Measurements from ENCODE around the gene MAB21L4. TPM values are rescaled to one million over a fixed set of nuclear protein-coding genes. Genes with fewer than 3 reads are reported as not detected.

Gene MAB21L4
- total RNA-seq, 4 donors from 2014 or later = 4.9 to 11.6 (median 9.8) TPM; not detected in 1

GRCh38 chr2:240931319-240931949, 35.5 kb upstream of the MAB21L4 start:
- Histone ChIP-seq H3K27ac (no peak overlapping the region), H3K27me3 (no peaks in the 10 kb centered on the region), H3K4me1 (peaks cover 0 to 4% (median 0%) of the 10 kb centered on the region in 4 donors), H3K9me3 (no peaks in the 10 kb centered on the region), H3K4me3 (no peak overlapping the region), H3K36me3 (no peaks in the 10 kb centered on the region)
- TF ChIP-seq CTCF (IDR thresholded peaks at IDR 0.05) = no peak
- TF ChIP-seq POLR2A (IDR thresholded peaks at IDR 0.05) = no peak
- no peak for TF ChIP-seq EP300 (IDR thresholded peaks at IDR 0.05; ENCODE audit: low read depth)
- TF ChIP-seq POLR2AphosphoS5 (IDR thresholded peaks at IDR 0.05) = no peak
- DNase-seq = peak; percentile 4
- in situ Hi-C loops (cut with MboI; ENCODE audit: low pct_ligation_motif_present in 1 of 4, low pct_unique_long_range_greater_than_20kb in 1 of 4, low sequenced_read_pairs in 3 of 4) (no loop called here), intact Hi-C loops (cut with DNase I; ENCODE audit: low total_unique reads) (no loop called here)
- WGBS, 2 donors (ENCODE audit: low coverage in 1 of 2) = 68% methylated on average over 10 of the region's 11 CpGs; no CpG with 5 or more reads in 1 of the 2 donors

GRCh38 chr2:240930631-240931318, 34.8 kb upstream of the MAB21L4 start:
- peak; percentile 5 for DNase-seq

GRCh38 chr2:240930096-240930630, 34.2 kb upstream of the MAB21L4 start:
- no peak overlapping the region for H3K4me3 ChIP-seq
- in situ Hi-C loops (cut with MboI; ENCODE audit: low pct_ligation_motif_present in 1 of 4, low pct_unique_long_range_greater_than_20kb in 1 of 4, low sequenced_read_pairs in 3 of 4) (no loop called here), intact Hi-C loops (cut with DNase I; ENCODE audit: low total_unique reads) (no loop called here)
- H3K27me3 ChIP-seq = no peaks in the 10 kb centered on the region
- H3K27ac ChIP-seq = no peak overlapping the region
- H3K9me3 ChIP-seq = no peaks in the 10 kb centered on the region
- peak; percentile 2 for DNase-seq
- 85% methylated on average over 6 of the region's 12 CpGs; no CpG with 5 or more reads in 1 of the 2 donors for WGBS, 2 donors (ENCODE audit: low coverage in 1 of 2)
- H3K4me1 ChIP-seq = peaks cover 0 to 4% (median 0%) of the 10 kb centered on the region in 4 donors
- no peaks in the 10 kb centered on the region for H3K36me3 ChIP-seq
- no peak for TF ChIP-seq POLR2A (IDR thresholded peaks at IDR 0.05)
- TF ChIP-seq CTCF (IDR thresholded peaks at IDR 0.05) = no peak
- no peak for TF ChIP-seq POLR2AphosphoS5 (IDR thresholded peaks at IDR 0.05)
- no peak for TF ChIP-seq EP300 (IDR thresholded peaks at IDR 0.05; ENCODE audit: low read depth)

More at GRCh38 chr2:240930631-240931318, 34.8 kb upstream of the MAB21L4 start:
- no peak for TF ChIP-seq POLR2AphosphoS5 (IDR thresholded peaks at IDR 0.05)
- TF ChIP-seq EP300 (IDR thresholded peaks at IDR 0.05; ENCODE audit: low read depth) = no peak
- no peak for TF ChIP-seq CTCF (IDR thresholded peaks at IDR 0.05)
- TF ChIP-seq POLR2A (IDR thresholded peaks at IDR 0.05) = no peak
- no peak overlapping the region for H3K4me3 ChIP-seq
- no peaks in the 10 kb centered on the region for H3K27me3 ChIP-seq
- H3K36me3 ChIP-seq = no peaks in the 10 kb centered on the region
- intact Hi-C loops (cut with DNase I; ENCODE audit: low total_unique reads) (no loop called here), in situ Hi-C loops (cut with MboI; ENCODE audit: low pct_ligation_motif_present in 1 of 4, low pct_unique_long_range_greater_than_20kb in 1 of 4, low sequenced_read_pairs in 3 of 4) (no loop called here)
- peaks cover 0 to 4% (median 0%) of the 10 kb centered on the region in 4 donors for H3K4me1 ChIP-seq
- H3K9me3 ChIP-seq = no peaks in the 10 kb centered on the region
- 69% methylated on average over 16 of the region's 26 CpGs; no CpG with 5 or more reads in 1 of the 2 donors for WGBS, 2 donors (ENCODE audit: low coverage in 1 of 2)
- no peak overlapping the region for H3K27ac ChIP-seq

GRCh38 chr2:240929364-240930095, 33.6 kb upstream of the MAB21L4 start:
- no peak overlapping the region for H3K4me3 ChIP-seq
- no peaks in the 10 kb centered on the region for H3K9me3 ChIP-seq
- TF ChIP-seq EP300 (IDR thresholded peaks at IDR 0.05; ENCODE audit: low read depth) = no peak
- TF ChIP-seq POLR2A (IDR thresholded peaks at IDR 0.05) = no peak
- no peak for TF ChIP-seq CTCF (IDR thresholded peaks at IDR 0.05)
- no peak for TF ChIP-seq POLR2AphosphoS5 (IDR thresholded peaks at IDR 0.05)
- no peak overlapping the region for H3K27ac ChIP-seq
- DNase-seq = peak; percentile 4
- no peaks in the 10 kb centered on the region for H3K27me3 ChIP-seq
- WGBS, 2 donors (ENCODE audit: low coverage in 1 of 2) = 80% methylated on average over 10 of the region's 10 CpGs; no CpG with 5 or more reads in 1 of the 2 donors
- intact Hi-C loops (cut with DNase I; ENCODE audit: low total_unique reads) (no loop called here), in situ Hi-C loops (cut with MboI; ENCODE audit: low pct_ligation_motif_present in 1 of 4, low pct_unique_long_range_greater_than_20kb in 1 of 4, low sequenced_read_pairs in 3 of 4) (no loop called here)
- no peaks in the 10 kb centered on the region for H3K36me3 ChIP-seq
- H3K4me1 ChIP-seq = peaks cover 0 to 4% (median 0%) of the 10 kb centered on the region in 4 donors

Data from transverse colon (tissue), 4 donors.